Body of pancreas (tissue), 4 donors: ENCODE measurements around the gene PPRC1.

ENCODE experiments used
- POLR2A ChIP-seq, 3 donors: fragments of 450-650 bp; IDR thresholded peaks; one replicate each; pipeline ENCODE4 v1.6.1; 2016; ENCODE audit warnings: antibody characterized with exemption in 3 of 3, mild to moderate bottlenecking in 2 of 3
- TF ChIP-seq, protein P1 (sequence below), 7 experiments: fragments of 450-650 bp in 4 of 7; fragments of 200-600 bp in 3 of 7; sonication (generic) in 3 of 7; IDR thresholded peaks; one replicate each; pipeline ENCODE4 v1.5.1; 2016 to 2019; ENCODE audit warnings: antibody characterized with exemption in 7 of 7

DNA sequence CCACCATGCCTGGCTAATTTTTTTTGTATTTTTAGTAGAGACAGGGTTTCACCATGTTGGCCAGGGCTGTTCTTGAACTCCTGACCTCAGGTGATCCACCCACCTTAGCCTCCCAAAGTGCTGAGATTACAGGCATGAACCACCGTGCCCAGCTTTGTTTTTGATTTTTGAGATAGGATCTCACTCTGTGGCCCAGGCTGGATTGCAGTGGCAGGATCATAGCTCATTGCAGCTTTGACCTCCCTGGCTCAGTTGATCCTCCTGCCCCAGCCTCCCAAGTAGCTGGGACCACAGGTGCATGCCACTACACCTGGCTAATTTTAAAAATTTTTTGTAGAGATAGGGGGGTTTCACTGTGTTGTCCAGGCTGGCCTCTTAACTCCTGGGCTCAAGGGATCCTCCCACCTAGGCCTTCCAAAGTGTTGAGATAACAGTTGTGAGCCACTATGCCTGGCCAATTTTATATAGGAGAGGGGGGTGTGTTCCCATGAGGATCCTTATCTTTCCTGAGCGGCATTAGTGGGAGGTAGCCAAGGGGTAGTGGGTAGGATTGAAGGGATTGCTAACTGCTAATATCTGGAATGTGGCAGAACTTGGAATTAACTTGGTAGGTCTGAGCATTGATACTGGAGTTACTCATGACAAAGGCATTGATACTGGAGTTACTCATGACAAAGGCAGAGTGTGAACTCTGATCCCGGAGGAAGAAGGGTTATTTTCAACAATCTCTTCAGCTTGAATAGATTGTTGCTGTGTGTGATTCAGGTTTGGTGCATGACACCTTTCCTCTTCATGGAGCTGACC lies 18.3 kb downstream of the PPRC1 start:
- TF ChIP-seq, protein P1, sequence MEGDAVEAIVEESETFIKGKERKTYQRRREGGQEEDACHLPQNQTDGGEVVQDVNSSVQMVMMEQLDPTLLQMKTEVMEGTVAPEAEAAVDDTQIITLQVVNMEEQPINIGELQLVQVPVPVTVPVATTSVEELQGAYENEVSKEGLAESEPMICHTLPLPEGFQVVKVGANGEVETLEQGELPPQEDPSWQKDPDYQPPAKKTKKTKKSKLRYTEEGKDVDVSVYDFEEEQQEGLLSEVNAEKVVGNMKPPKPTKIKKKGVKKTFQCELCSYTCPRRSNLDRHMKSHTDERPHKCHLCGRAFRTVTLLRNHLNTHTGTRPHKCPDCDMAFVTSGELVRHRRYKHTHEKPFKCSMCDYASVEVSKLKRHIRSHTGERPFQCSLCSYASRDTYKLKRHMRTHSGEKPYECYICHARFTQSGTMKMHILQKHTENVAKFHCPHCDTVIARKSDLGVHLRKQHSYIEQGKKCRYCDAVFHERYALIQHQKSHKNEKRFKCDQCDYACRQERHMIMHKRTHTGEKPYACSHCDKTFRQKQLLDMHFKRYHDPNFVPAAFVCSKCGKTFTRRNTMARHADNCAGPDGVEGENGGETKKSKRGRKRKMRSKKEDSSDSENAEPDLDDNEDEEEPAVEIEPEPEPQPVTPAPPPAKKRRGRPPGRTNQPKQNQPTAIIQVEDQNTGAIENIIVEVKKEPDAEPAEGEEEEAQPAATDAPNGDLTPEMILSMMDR (IDR thresholded peaks at IDR 0.05), result no peak
- TF ChIP-seq POLR2A (IDR thresholded peaks at IDR 0.05), result no peak
